Transverse colon (tissue), 4 donors: ENCODE results near the gene IQSEC2.

Source experiments
- EP300 ChIP-seq: sonication (generic); formaldehyde crosslinking; IDR thresholded peaks from one replicate; pipeline ENCODE4 v1.6.1; 2017; ENCODE audit warnings: antibody characterized with exemption, low read depth
- POLR2A ChIP-seq: fragments of 450-650 bp; IDR thresholded peaks from one replicate; pipeline ENCODE4 v1.6.1; 2016; ENCODE audit warnings: antibody characterized with exemption, mild to moderate bottlenecking, moderate library complexity
- POLR2AphosphoS5 ChIP-seq, 3 donors: sonication (generic); formaldehyde crosslinking; IDR thresholded peaks; one replicate each; pipeline ENCODE4 v1.6.1; 2016; ENCODE audit warnings: antibody characterized with exemption in 3 of 3
- TF ChIP-seq, protein P1 (sequence below), 5 experiments: fragments of 200-600 bp in 3 of 5; fragments of 450-650 bp in 2 of 5; sonication (generic) in 3 of 5; IDR thresholded peaks; 1 replicate in 2 of 5; 2 replicates in 3 of 5; pipeline ENCODE4 v1.5.1; 2016 to 2017; ENCODE audit warnings: antibody characterized with exemption in 5 of 5, inconsistent platforms in 3 of 5, mild to moderate bottlenecking in 2 of 5, moderate library complexity in 1 of 5

- TF ChIP-seq, protein P1, sequence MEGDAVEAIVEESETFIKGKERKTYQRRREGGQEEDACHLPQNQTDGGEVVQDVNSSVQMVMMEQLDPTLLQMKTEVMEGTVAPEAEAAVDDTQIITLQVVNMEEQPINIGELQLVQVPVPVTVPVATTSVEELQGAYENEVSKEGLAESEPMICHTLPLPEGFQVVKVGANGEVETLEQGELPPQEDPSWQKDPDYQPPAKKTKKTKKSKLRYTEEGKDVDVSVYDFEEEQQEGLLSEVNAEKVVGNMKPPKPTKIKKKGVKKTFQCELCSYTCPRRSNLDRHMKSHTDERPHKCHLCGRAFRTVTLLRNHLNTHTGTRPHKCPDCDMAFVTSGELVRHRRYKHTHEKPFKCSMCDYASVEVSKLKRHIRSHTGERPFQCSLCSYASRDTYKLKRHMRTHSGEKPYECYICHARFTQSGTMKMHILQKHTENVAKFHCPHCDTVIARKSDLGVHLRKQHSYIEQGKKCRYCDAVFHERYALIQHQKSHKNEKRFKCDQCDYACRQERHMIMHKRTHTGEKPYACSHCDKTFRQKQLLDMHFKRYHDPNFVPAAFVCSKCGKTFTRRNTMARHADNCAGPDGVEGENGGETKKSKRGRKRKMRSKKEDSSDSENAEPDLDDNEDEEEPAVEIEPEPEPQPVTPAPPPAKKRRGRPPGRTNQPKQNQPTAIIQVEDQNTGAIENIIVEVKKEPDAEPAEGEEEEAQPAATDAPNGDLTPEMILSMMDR (IDR thresholded peaks at IDR 0.05): no peak
- no peak for TF ChIP-seq POLR2A
- no peak for TF ChIP-seq POLR2AphosphoS5 (IDR thresholded peaks at IDR 0.05)
- TF ChIP-seq EP300: no peak
These were observed 39.3 kb upstream of the IQSEC2 start for GRCh38 chrX:53320543-53321229.
